Common myeloid progenitor, CD34-positive (primary cell): ENCODE data around the gene CHEK1.

Experiments
- CTCF ChIA-PET: fragments of 350-600 bp; sonication (Branson Sonifier 250); formaldehyde crosslinking; loops from one replicate; lab custom pipeline; 2021; ENCODE audit warnings: antibody characterized with exemption; lab: Charles Lee
- POLR2A ChIA-PET: fragments of 350-600 bp; sonication (Branson Sonifier 250); formaldehyde crosslinking; loops from one replicate; lab custom pipeline; 2021; ENCODE audit warnings: antibody characterized with exemption; lab: Charles Lee
- DNase-seq, 3 donors: peaks; one replicate each; pipeline versions ENCODE4 v3.0.0 to v3.0.0-alpha.2; 2013
- H3K27ac ChIP-seq, 2 experiments: 1 replicate in 1 of 2; 2 replicates in 1 of 2; pipeline ENCODE4 v1.7.0; 2013; ENCODE audit warnings: inconsistent platforms in 2 of 2, low read length in 2 of 2, mild to moderate bottlenecking in 2 of 2, low read depth in 1 of 2, moderate library complexity in 1 of 2; ENCODE audit not compliant: severe bottlenecking in 2 of 2, insufficient read depth in 1 of 2, poor library complexity in 1 of 2
- H3K27me3 ChIP-seq, 5 experiments: replicated peaks in 2 of 5; 1 replicate in 3 of 5; 2 replicates in 2 of 5; pipeline versions ENCODE4 v1.6.1 to v1.7.0; 2013; ENCODE audit warnings: low read length in 4 of 5, mild to moderate bottlenecking in 2 of 5, moderate library complexity in 2 of 5, inconsistent platforms in 1 of 5; ENCODE audit not compliant: insufficient read depth in 5 of 5, control insufficient read depth in 4 of 5
- H3K36me3 ChIP-seq, 4 experiments: 1 replicate in 2 of 4; 2 replicates in 2 of 4; pipeline versions ENCODE4 v1.6.1 to v1.7.0; 2013; ENCODE audit warnings: low read length in 3 of 4, control low read depth in 1 of 4, mild to moderate bottlenecking in 1 of 4; ENCODE audit not compliant: control insufficient read depth in 4 of 4, insufficient read depth in 4 of 4
- H3K4me1 ChIP-seq, 4 experiments: 1 replicate in 3 of 4; 2 replicates in 1 of 4; pipeline versions ENCODE4 v1.6.1 to v1.7.1; 2013; ENCODE audit warnings: low read length in 3 of 4, mild to moderate bottlenecking in 3 of 4, control low read depth in 1 of 4, inconsistent platforms in 1 of 4, moderate library complexity in 1 of 4; ENCODE audit not compliant: control insufficient read depth in 4 of 4, insufficient read depth in 4 of 4; ENCODE audit errors: control extremely low read depth in 1 of 4
- H3K4me3 ChIP-seq, 7 experiments: 1 replicate in 4 of 7; 2 replicates in 3 of 7; pipeline versions ENCODE4 v1.5.1 to v1.7.0; 2013; ENCODE audit warnings: mild to moderate bottlenecking in 7 of 7, low read length in 6 of 7, moderate library complexity in 6 of 7, inconsistent platforms in 2 of 7, low read depth in 2 of 7, control low read depth in 1 of 7; ENCODE audit not compliant: insufficient read depth in 4 of 7, control insufficient read depth in 1 of 7; ENCODE audit errors: extremely low read depth in 1 of 7
- H3K9me3 ChIP-seq, 5 experiments: 1 replicate in 4 of 5; 2 replicates in 1 of 5; pipeline versions ENCODE4 v1.6.1 to v1.7.1; 2013; ENCODE audit warnings: low read length in 4 of 5, mild to moderate bottlenecking in 2 of 5, inconsistent platforms in 1 of 5, low read depth in 1 of 5, moderate library complexity in 1 of 5; ENCODE audit not compliant: control insufficient read depth in 4 of 5, insufficient read depth in 2 of 5; ENCODE audit errors: control extremely low read depth in 1 of 5
- WGBS: methylation state at CpG from one replicate; pipeline ENCODE4 v1.1.5; 2013; ENCODE audit not compliant: insufficient coverage; 5-methylcytosine and 5-hydroxymethylcytosine counted together

The CHEK1 gene

GRCh38 chr11:125688632-125689031 is 63.7 kb downstream of the CHEK1 start:
- DNase-seq: no peak
- Histone ChIP-seq H3K27ac (no peak overlapping the region), H3K4me3 (no peak overlapping the region), H3K27me3 (no peaks in the 10 kb centered on the region), H3K4me1 (no peaks in the 10 kb centered on the region), H3K9me3 (no peaks in the 10 kb centered on the region), H3K36me3 (no peaks in the 10 kb centered on the region)
- ChIA-PET CTCF (interaction anchor here (1.8 kb wide), 1 partner anchor 8 kb away, joined by 4 read pairs; no protein-coding TSS in a partner anchor), POLR2A (no interaction called here)
- WGBS: no CpG with 5 or more reads among the region's 3 CpGs

- Histone ChIP-seq H3K27ac (no peak overlapping the region), H3K36me3 (no peaks in the 10 kb centered on the region), H3K9me3 (no peaks in the 10 kb centered on the region), H3K27me3 (no peaks in the 10 kb centered on the region), H3K4me1 (no peaks in the 10 kb centered on the region), H3K4me3 (no peak overlapping the region)
- POLR2A ChIA-PET: no interaction called here
- WGBS: 89% methylated on average over 6 of the region's 6 CpGs
- CTCF ChIA-PET: interaction anchor here (1.8 kb wide), 1 partner anchor 9 kb away, joined by 4 read pairs; no protein-coding TSS in a partner anchor
- DNase-seq: no peak
These were observed 64.4 kb downstream of the CHEK1 start for GRCh38 chr11:125689274-125689859.

DNA sequence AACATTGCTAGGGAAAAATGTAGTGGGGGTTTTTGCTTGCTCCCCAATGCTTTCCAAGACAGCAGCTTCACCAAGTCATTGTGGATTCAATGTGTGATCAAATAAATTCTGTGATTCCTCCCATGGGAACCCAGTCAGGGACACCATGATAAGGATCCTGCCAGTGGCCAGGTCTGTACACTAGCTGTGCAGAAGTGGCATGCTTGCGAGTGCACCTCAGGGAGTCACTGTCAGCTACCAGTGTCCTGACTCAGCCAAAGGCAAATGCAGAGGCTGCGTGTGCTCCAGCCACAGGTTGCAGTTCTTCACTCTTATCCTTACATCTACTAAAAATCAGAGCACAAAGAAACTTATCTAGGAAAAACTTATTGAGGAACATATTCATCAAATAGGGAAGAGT is 65.0 kb downstream of the CHEK1 start:
- DNase-seq: no peak
- CTCF ChIA-PET: interaction anchor here (1.8 kb wide), 1 partner anchor 10 kb away, joined by 4 read pairs; no protein-coding TSS in a partner anchor
- H3K4me1 ChIP-seq: no peaks in the 10 kb centered on the region
- no peaks in the 10 kb centered on the region for H3K9me3 ChIP-seq
- POLR2A ChIA-PET: no interaction called here
- no peaks in the 10 kb centered on the region for H3K27me3 ChIP-seq
- no peak overlapping the region for H3K4me3 ChIP-seq
- 100% methylated on average over 1 of the region's 2 CpGs for WGBS
- H3K36me3 ChIP-seq: no peaks in the 10 kb centered on the region
- no peak overlapping the region for H3K27ac ChIP-seq

DNA sequence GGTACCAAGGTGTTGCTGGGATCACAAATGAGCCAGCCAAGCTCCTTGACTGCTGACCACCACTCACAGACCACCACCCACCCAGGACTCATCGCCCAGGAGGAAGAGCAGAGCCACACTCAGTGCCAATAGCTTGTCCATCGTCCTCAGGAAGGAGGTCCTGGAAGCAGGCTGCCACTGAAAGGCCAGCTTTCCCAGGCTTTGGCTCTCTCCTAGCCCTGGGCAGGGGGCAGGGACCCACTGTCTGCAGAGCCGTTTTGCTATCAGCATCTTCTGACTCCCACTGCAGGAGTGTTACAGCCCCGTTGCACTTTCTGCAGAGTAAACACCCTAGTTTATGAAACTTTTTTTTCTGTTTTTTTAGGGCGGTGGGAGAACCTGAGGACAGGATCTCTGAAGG is 67.9 kb downstream of the CHEK1 start:
- H3K4me1 ChIP-seq: no peaks in the 10 kb centered on the region
- no peak overlapping the region for H3K27ac ChIP-seq
- 95% methylated on average over 4 of the region's 5 CpGs for WGBS
- ChIA-PET CTCF (no interaction called here), POLR2A (no interaction called here)
- H3K4me3 ChIP-seq: no peak overlapping the region
- peaks cover 0 to 2% (median 0%) of the 10 kb centered on the region in 5 experiments for H3K27me3 ChIP-seq
- no peak for DNase-seq
- H3K9me3 ChIP-seq: no peaks in the 10 kb centered on the region
- no peaks in the 10 kb centered on the region for H3K36me3 ChIP-seq

- WGBS: 67% methylated on average over 1 of the region's 2 CpGs
These were observed 70.0 kb downstream of the CHEK1 start for GRCh38 chr11:125694951-125695350.

GRCh38 chr11:125701018-125701610 is 76.2 kb downstream of the CHEK1 start:
- POLR2A ChIA-PET: no interaction called here

More at GRCh38 chr11:125694951-125695350, 70.0 kb downstream of the CHEK1 start:
- ChIA-PET POLR2A (no interaction called here), CTCF (no interaction called here)
- no peak for DNase-seq
- H3K36me3 ChIP-seq: no peaks in the 10 kb centered on the region
- no peak overlapping the region for H3K4me3 ChIP-seq
- H3K4me1 ChIP-seq: no peaks in the 10 kb centered on the region
- H3K27ac ChIP-seq: no peak overlapping the region
- peaks cover 0 to 11% (median 3%) of the 10 kb centered on the region in 5 experiments for H3K27me3 ChIP-seq
- no peaks in the 10 kb centered on the region for H3K9me3 ChIP-seq

GRCh38 chr11:125701858-125702621 is 77.1 kb downstream of the CHEK1 start:
- Histone ChIP-seq H3K9me3 (no peaks in the 10 kb centered on the region), H3K4me1 (no peaks in the 10 kb centered on the region), H3K27ac (no peak overlapping the region), H3K4me3 (no peak overlapping the region), H3K36me3 (no peaks in the 10 kb centered on the region), H3K27me3 (peaks cover 0 to 13% (median 5%) of the 10 kb centered on the region in 5 experiments)
- CTCF ChIA-PET: interaction anchor here (0.9 kb wide), 1 partner anchor 27 kb away, joined by 3 read pairs; no protein-coding TSS in a partner anchor
- DNase-seq: no peak
- WGBS: 73% methylated on average over 4 of the region's 6 CpGs
- POLR2A ChIA-PET: no interaction called here

More at GRCh38 chr11:125701018-125701610, 76.2 kb downstream of the CHEK1 start:
- H3K4me3 ChIP-seq: no peak overlapping the region
- H3K27me3 ChIP-seq: peaks cover 0 to 13% (median 5%) of the 10 kb centered on the region in 5 experiments
- no peaks in the 10 kb centered on the region for H3K36me3 ChIP-seq
- WGBS: 80% methylated on average over 1 of the region's 6 CpGs
- no peak for DNase-seq
- CTCF ChIA-PET: no interaction called here
- no peaks in the 10 kb centered on the region for H3K4me1 ChIP-seq
- no peaks in the 10 kb centered on the region for H3K9me3 ChIP-seq
- H3K27ac ChIP-seq: no peak overlapping the region
